ENCODE data around the gene POLG. TPM values are rescaled to one million over a fixed set of nuclear protein-coding genes. Genes with fewer than 3 reads are reported as not detected.

POLG gene
- total RNA-seq, 1 donor from 2014 or later = 116 TPM

DNA sequence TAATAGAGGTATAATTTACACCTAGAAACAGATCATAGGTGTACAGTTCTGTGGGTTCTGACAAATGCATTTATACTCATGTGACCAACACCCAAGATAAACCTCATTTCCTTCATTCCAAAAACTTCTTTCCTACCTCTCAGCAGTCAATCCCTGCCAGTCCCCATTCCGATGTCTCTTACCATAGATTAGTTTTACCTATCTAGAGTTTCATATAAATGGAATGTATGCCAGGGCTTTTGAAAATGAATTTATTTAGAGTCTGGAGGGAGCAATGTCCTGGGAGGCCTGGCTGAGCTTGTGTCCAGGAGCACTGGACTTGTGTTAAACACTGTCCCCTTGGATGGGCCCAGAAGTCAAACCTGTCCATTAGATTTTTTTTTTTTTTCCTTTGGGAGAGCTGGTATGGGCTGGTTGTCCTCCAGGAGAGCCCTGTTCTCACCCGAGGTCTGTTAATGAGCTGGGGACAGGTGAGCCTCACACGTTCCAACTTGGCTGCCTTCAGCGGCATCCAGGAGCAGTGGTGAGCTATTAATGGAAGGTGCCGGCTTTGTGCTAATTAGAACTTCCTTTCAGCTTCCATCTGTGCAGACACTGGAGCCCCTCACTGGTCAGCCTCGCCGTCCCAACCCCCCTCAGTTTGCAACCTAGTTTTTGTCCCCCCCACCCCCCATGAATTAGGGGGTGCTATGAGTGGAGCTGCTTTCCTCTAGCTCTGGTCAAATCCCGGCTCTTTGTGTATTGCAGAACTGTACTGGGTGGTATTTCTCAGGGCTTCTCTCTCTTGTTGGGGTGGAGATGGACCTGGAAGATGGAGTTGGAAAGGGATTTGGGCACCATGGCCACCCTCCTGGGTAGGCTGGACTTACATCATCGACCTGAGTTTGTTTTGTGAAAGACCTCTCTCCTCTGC is 40.7 kb upstream of the POLG start:
- H3K27ac Mint-ChIP-seq = no peak overlapping the region
- no peaks in the 10 kb centered on the region for H3K9me3 Mint-ChIP-seq
- no peaks in the 10 kb centered on the region for H3K36me3 Mint-ChIP-seq (ENCODE audit: low read depth)
- no peaks in the 10 kb centered on the region for H3K4me1 Mint-ChIP-seq (ENCODE audit: low read depth)
- no peak for DNase-seq (ENCODE audit: low spot score)
- intact Hi-C loops (cut with micrococcal nuclease) = no loop called here
- H3K27me3 Mint-ChIP-seq (ENCODE audit: insufficient read depth) = peaks cover 74% of the 10 kb centered on the region
- H3K4me3 Mint-ChIP-seq = no peak overlapping the region

DNA sequence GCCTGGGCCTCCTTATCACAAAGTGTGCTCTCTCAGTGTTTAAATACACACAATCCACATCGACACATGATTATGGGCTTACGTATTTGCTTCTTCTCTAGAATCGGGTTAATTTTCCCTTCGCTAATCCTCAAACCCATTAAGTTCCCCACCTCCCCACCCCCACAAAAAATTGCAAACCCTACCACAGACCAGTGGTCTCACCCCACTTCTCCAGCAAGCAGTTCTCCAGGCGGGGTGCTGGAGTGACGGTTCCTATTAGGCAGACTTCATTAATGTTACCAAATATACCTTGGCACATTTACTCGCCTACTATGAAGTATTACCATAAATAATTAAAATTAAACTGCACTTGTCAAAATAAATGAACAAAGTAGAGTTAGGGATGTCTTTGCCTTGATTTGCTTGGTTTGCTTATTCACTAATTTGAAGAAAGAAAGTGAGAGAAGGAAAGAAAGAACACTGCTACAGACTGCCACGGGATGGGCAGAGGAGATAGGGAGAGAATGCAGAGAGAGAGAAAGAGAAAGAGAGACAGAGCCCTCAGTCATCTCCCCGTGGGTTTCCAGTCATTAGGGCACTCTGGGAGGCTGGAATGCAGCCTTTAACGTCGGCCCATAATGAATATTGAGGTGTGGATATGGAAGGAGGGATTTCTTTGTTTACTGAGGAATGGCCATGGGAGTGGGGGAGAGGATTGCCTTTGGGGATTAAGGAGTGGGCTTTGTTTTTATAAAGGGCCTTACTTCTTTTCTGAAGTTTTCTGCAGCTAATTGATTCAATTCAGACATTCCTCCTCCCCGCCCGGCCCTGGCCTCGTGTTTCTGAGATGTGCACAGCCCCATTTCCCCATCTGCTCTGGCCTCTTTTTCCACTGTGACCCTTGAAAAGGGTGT is 39.7 kb upstream of the POLG start:
- intact Hi-C loops (cut with micrococcal nuclease) = loop anchor here (1.0 kb wide), 1 partner anchor 35 kb away; no protein-coding TSS in a partner anchor
- no peaks in the 10 kb centered on the region for H3K9me3 Mint-ChIP-seq

DNA sequence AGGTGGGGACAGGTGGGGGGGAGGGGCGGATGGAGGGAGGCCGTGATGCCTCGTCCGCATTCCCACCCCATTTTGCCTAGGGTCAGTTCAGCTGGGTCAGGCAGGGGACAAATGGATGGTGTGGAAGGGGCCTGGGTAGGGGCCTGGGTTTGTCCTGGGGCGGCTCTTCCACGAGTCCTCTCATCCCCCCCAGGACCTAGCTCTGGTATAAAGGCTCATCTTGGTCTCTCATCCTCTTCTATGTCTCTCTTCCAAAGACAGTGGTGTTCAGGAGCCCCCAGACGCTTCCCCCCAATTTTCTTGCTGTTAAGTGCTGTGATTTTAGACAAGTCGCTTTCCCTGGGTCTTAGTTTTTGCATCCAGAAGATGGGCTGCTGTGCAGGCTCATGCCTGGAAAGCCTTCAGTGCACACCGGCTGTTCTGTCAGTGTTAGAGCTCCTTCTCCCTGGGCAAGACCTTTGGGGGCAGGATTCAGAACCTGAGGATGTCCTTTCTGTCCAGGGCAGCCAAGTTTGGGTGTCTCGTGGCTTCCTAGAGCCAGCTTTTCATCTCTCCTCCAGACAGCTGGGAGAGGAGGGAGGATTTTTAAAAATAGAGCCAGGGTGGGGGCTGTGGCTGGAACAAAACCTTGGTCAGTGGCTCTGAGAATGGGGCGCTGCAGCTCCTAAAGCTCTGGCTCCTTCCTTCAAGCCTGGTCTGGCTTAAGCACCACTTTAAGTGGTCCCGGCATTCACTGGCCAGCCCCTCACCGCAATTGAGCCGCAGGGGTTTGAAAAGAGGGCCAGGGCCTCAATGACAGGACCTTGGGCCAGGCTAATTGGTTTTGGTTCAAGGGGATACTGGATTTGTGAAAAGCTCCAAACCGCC is 37.7 kb upstream of the POLG start:
- no peaks in the 10 kb centered on the region for H3K9me3 Mint-ChIP-seq
- no peak for DNase-seq (ENCODE audit: low spot score)
- H3K27me3 Mint-ChIP-seq (ENCODE audit: insufficient read depth) = peaks cover 80% of the 10 kb centered on the region
- peak overlapping the region; percentile 58 for H3K27ac Mint-ChIP-seq
- no peaks in the 10 kb centered on the region for H3K36me3 Mint-ChIP-seq (ENCODE audit: low read depth)
- no peak overlapping the region for H3K4me3 Mint-ChIP-seq
- no peaks in the 10 kb centered on the region for H3K4me1 Mint-ChIP-seq (ENCODE audit: low read depth)
- intact Hi-C loops (cut with micrococcal nuclease) = no loop called here

More for the DNA sequence above, 39.7 kb upstream of the POLG start:
- Mint-ChIP-seq H3K4me3 (no peak overlapping the region), H3K27me3 (ENCODE audit: insufficient read depth) (peaks cover 75% of the 10 kb centered on the region), H3K36me3 (ENCODE audit: low read depth) (no peaks in the 10 kb centered on the region), H3K4me1 (ENCODE audit: low read depth) (no peaks in the 10 kb centered on the region), H3K27ac (no peak overlapping the region)
- no peak for DNase-seq (ENCODE audit: low spot score)

DNA sequence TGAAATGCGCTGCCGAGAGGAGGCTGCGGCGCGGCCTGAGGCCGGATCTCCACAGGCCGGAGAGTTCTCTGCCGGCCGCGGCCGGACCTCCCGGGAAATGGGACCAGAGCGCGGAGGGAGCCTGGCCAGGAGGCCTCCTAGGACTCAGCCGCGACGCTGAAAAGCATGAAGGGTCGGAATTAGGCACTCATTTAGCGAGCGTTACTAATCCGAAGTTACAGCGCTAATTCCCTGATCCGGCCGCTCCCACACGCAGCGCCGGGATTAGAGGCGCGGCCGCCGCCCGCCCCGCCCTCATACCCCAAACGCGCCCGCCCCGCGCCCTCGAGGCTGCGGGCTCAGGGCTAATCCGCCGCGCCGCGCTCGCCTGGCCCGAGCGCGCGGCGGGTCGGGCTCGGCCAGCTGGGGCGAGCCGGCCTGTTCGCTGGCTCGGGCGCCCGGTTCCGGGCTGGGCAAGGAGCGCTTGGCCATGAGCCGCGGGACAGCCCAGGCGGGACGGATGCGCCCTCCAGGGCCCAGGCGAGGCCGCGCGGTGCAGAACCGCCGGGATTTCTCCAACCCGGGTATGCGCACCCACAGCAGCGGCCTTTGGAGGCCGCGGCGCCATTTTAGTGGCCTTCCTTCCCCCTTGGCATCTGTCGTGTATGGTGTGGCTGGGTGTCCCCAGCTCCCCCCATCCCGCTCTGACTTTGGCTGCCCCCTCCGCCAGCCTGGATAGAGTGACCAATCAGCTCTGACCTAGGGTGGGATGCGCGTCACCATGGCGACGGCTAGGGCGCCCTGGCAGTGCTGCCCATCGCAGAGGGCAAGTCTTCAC is 36.8 kb upstream of the POLG start:
- intact Hi-C loops (cut with micrococcal nuclease) = no loop called here
- H3K36me3 Mint-ChIP-seq (ENCODE audit: low read depth) = no peaks in the 10 kb centered on the region
- H3K27ac Mint-ChIP-seq = no peak overlapping the region
- no peaks in the 10 kb centered on the region for H3K4me1 Mint-ChIP-seq (ENCODE audit: low read depth)
- peaks cover 80% of the 10 kb centered on the region for H3K27me3 Mint-ChIP-seq (ENCODE audit: insufficient read depth)
- H3K9me3 Mint-ChIP-seq = no peaks in the 10 kb centered on the region
- no peak for DNase-seq (ENCODE audit: low spot score)
- H3K4me3 Mint-ChIP-seq = no peak overlapping the region

DNA sequence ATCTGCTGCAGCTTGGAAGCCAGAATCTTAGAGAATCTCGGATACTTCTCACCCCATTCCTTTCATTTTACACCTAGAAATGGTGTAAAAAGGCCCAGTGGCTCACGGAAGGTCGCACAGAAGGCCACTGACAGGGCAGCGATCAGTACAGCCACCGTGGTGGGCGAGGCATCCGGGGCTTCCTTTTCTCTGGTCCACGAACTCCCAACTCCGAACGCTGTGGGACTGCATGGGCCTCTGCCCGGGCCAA is 36.3 kb upstream of the POLG start:
- Mint-ChIP-seq H3K36me3 (ENCODE audit: low read depth) (no peaks in the 10 kb centered on the region), H3K4me1 (ENCODE audit: low read depth) (no peaks in the 10 kb centered on the region), H3K27ac (no peak overlapping the region), H3K9me3 (no peaks in the 10 kb centered on the region), H3K4me3 (no peak overlapping the region), H3K27me3 (ENCODE audit: insufficient read depth) (peaks cover 82% of the 10 kb centered on the region)
- intact Hi-C loops (cut with micrococcal nuclease) = no loop called here
- DNase-seq (ENCODE audit: low spot score) = no peak

DNA sequence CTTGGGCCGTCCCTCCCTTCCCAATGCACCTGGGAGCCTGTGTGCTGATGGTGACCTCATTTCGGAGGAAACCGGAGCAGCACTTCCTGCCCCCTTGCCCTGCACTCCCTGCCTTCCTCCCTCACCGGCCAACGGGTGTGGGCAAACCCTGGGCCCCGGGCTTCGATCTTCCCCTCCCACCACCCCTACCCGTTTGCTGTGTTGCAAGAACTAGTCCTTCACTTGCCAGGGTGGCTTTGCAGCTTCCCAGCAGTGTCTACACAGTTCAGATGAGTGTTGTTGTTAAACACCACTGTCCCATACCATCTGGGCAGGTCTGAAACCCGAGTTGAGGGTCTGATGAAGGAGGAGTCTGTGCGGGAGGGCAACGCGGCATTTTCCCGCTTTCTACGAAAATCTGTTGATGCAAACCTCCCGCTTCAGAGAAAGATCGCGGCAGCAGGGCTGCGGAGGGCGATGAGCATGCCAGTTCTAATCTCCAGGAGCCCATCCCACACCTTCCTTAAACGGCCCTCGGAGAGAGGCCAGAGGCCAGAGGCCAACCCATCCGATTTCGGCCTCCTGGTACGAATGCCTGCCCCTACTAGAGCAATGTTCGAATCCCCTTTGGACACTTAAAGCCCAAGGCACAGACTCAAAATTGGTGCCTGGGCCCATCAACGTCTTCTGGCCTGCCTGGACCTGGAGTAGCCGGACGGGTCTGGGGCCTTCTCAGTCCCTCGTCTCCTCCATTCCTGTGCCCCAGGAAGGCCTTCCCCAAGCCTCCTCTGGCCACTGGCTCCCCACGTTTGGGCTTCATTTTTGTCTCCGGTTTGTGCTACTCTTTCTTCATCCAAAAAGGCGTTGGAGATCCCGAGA is 35.7 kb upstream of the POLG start:
- H3K27me3 Mint-ChIP-seq (ENCODE audit: insufficient read depth) = peaks cover 81% of the 10 kb centered on the region
- H3K9me3 Mint-ChIP-seq = no peaks in the 10 kb centered on the region
- H3K27ac Mint-ChIP-seq = peak overlapping the region; percentile 23
- H3K4me3 Mint-ChIP-seq = no peak overlapping the region
- no peaks in the 10 kb centered on the region for H3K4me1 Mint-ChIP-seq (ENCODE audit: low read depth)
- no peak for DNase-seq (ENCODE audit: low spot score)
- no peaks in the 10 kb centered on the region for H3K36me3 Mint-ChIP-seq (ENCODE audit: low read depth)
- intact Hi-C loops (cut with micrococcal nuclease) = no loop called here

DNA sequence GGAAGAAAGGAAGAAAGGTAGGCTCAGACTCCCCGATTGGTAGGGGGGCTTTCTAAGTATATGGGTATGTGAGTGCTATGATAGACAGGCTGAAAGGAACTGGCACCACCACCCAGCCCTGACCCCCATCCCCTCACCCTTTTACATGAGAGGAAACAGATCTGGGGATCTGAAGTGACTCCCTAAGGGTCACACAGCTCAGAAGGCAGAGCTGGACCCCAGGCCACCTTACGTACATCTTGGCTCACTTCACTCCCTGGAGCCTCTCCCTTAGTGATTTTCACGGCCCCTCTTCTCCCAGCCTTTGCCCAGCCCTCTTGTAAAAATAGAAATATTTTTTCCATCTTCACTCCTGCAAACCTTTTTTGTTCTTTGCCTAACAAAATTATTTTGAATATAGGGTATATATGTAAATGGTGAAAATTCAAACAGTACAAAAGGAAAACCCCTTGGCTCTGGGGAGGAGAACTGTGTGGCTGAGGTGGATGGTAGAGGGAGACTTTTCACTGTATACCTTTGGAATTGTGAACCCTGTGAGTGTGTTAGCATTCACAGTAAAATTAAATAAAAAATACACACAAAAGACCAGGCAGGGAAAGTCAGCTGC is 34.8 kb upstream of the POLG start:
- Mint-ChIP-seq H3K4me3 (no peak overlapping the region), H3K27me3 (ENCODE audit: insufficient read depth) (peaks cover 81% of the 10 kb centered on the region), H3K27ac (peak overlapping the region; percentile 42), H3K9me3 (no peaks in the 10 kb centered on the region), H3K4me1 (ENCODE audit: low read depth) (no peaks in the 10 kb centered on the region), H3K36me3 (ENCODE audit: low read depth) (no peaks in the 10 kb centered on the region)
- intact Hi-C loops (cut with micrococcal nuclease) = loop anchor here (2.0 kb wide), 1 partner anchor 39 kb away; no protein-coding TSS in a partner anchor
- DNase-seq (ENCODE audit: low spot score) = no peak

DNA sequence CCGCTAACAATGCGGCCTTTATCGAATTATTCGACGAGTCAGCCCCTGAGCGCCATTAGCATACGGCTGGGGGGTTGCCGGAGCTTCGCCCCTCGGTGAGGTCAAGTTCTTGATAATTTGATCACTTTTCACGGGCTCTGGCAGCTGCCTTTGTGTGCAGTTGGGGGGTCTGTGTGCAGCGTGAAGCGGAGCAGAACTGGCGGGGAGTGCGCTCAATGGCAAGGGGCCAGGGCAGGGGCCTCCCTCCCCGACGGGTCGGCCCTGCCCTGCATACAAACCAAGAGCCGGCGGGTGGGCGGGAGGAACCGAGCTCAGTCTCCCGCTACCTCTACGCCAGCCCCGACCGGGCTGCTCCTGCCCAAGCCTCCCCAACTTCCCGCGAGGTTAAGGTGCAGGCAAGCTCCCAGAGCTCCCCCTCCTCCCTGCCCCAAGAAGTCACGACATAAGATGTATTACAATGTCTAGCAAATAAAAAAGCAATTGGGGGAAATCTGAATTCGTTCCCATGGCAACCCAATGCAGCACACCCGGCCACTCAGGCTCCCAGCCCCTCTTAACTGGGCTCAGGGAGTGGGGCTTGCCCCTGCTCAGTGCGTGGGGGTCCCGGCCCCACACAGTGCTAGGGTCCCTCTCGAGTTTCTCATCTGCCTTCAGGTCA is 34.1 kb upstream of the POLG start:
- no peaks in the 10 kb centered on the region for H3K9me3 Mint-ChIP-seq
- H3K27me3 Mint-ChIP-seq (ENCODE audit: insufficient read depth) = peaks cover 80% of the 10 kb centered on the region
- no peak overlapping the region for H3K4me3 Mint-ChIP-seq
- intact Hi-C loops (cut with micrococcal nuclease) = loop anchor here (2.0 kb wide), 1 partner anchor 40 kb away; no protein-coding TSS in a partner anchor
- no peak for DNase-seq (ENCODE audit: low spot score)
- H3K36me3 Mint-ChIP-seq (ENCODE audit: low read depth) = no peaks in the 10 kb centered on the region
- H3K27ac Mint-ChIP-seq = peak overlapping the region; percentile 52
- no peaks in the 10 kb centered on the region for H3K4me1 Mint-ChIP-seq (ENCODE audit: low read depth)

DNA sequence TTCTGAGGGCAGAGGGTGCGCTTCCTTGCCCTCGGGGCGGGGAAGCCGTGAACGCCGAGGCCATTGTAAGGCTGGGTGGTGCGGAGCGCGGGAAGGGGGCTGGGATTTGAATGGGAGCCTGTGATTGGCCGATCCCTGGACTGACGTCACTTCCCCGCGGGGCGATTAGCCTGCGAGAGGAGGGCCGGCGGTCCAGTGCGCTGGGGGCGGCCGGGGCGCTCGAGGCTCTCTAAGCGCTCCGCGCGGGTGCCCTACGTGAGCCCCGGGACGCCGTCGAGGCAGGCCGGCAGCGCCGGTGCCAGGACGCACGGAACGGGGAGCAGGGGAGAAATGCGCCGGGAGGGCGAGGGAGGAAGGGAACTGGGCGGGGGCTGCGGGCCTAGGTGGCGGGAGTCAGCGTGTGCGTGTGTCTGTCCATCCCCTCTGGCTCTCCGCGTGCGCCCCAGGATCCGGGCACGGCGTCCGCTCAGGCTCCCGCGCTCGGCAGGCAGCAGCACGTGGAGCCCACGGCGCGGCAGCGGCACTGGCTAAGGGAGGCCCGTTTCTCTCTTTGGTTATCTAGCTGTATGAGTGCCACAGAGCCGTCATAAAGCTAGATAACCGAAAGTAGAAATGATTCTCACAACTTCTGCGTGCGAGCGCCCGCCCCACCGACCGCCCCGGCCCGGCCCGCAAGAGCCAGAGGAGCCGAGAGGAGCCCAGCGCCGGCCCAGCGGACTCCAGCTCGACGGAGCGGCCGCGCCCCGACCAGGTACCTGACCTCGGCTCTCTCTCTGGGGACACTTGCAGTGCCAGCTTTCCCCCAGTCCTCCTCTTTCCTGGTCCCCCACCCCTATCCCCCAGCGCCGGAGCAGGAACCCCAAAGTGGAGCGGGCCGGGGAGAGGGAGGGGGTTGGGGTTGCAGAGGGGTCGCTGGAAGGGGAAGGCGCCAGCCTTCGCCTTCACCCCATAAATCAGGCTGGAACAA is 33.1 kb upstream of the POLG start:
- intact Hi-C loops (cut with micrococcal nuclease) = loop anchor here (2.0 kb wide), 1 partner anchor 41 kb away; no protein-coding TSS in a partner anchor
- Mint-ChIP-seq H3K36me3 (ENCODE audit: low read depth) (no peaks in the 10 kb centered on the region), H3K27ac (no peak overlapping the region), H3K9me3 (no peaks in the 10 kb centered on the region), H3K4me1 (ENCODE audit: low read depth) (no peaks in the 10 kb centered on the region), H3K27me3 (ENCODE audit: insufficient read depth) (peaks cover 81% of the 10 kb centered on the region), H3K4me3 (peak overlapping the region; percentile 37)
- DNase-seq (ENCODE audit: low spot score) = no peak
